Caco-2 (cell line): ENCODE measurements around the gene CENPP. TPM values are rescaled to one million over a fixed set of nuclear protein-coding genes. Genes with fewer than 3 reads are reported as not detected.
"Not testable (repeated sequence)": the region's sequence is repeated elsewhere in the genome, so short reads cannot be mapped to it uniquely, and the experiment has no call there.

Source experiments
- BruUV-seq: library from RNA; stranded (reverse); fragments of 400-500 nt; replicated peaks from 2 replicates; lab custom pipeline; 2021; lab: Mats Ljungman, UMichigan
- CTCF ChIA-PET: fragments of 300-600 bp; sonication (Branson Sonifier 250); formaldehyde crosslinking; loops from one replicate; lab custom pipeline; 2022; ENCODE audit warnings: antibody characterized with exemption; lab: Charles Lee
- POLR2A ChIA-PET: fragments of 300-600 bp; sonication (Branson Sonifier 250); formaldehyde crosslinking; loops from one replicate; lab custom pipeline; 2022; ENCODE audit warnings: antibody characterized with exemption; lab: Charles Lee
- DNase-seq, 2 experiments: peaks; one replicate each; pipeline versions ENCODE4 v3.0.0 to v3.0.0-alpha.2; 2020 to 2022
- H3K27me3 ChIP-seq: replicated peaks from 2 replicates; pipeline ENCODE4 v1.6.0; 2011; ENCODE audit warnings: low read length; ENCODE audit not compliant: control insufficient read depth, insufficient read depth
- H3K36me3 ChIP-seq: 2 replicates; pipeline ENCODE4 v1.5.1; 2011; ENCODE audit warnings: low read length; ENCODE audit not compliant: control insufficient read depth, insufficient read depth
- H3K4me1 ChIP-seq: fragments of 250-450 bp; sonication (Bioruptor Pico); 2 replicates; pipeline ENCODE4 v1.5.1; 2020; ENCODE audit warnings: mild to moderate bottlenecking
- H3K4me3 ChIP-seq: 2 replicates; pipeline ENCODE4 v1.5.1; 2011; ENCODE audit warnings: low read depth, mild to moderate bottlenecking, control low read depth, low read length
- H3K9me3 ChIP-seq: fragments of 250-450 bp; sonication (Bioruptor Pico); 2 replicates; pipeline ENCODE4 v1.5.1; 2020; ENCODE audit warnings: mild to moderate bottlenecking, moderate library complexity
- H3K27ac Mint-ChIP-seq: one replicate; pipeline ENCODE4 v1.8.0; 2022; ENCODE audit warnings: mixed read lengths; ENCODE audit not compliant: unreplicated experiment
- H3K27me3 Mint-ChIP-seq: one replicate; pipeline ENCODE4 v1.8.0; 2022; ENCODE audit warnings: mixed read lengths; ENCODE audit not compliant: insufficient read depth, unreplicated experiment
- H3K36me3 Mint-ChIP-seq: one replicate; pipeline ENCODE4 v1.8.0; 2022; ENCODE audit warnings: mild to moderate bottlenecking, mixed read lengths; ENCODE audit not compliant: insufficient read depth, unreplicated experiment
- H3K4me1 Mint-ChIP-seq: one replicate; pipeline ENCODE4 v1.8.0; 2022; ENCODE audit warnings: low read depth, mixed read lengths; ENCODE audit not compliant: unreplicated experiment
- H3K4me3 Mint-ChIP-seq: one replicate; pipeline ENCODE4 v1.8.0; 2022; ENCODE audit warnings: mild to moderate bottlenecking, moderate library complexity, mixed read lengths; ENCODE audit not compliant: unreplicated experiment
- H3K9me3 Mint-ChIP-seq: one replicate; pipeline ENCODE4 v1.8.0; 2022; ENCODE audit warnings: mixed read lengths; ENCODE audit not compliant: unreplicated experiment
- intact Hi-C: fragments of 100-400 bp; cut with micrococcal nuclease; formaldehyde crosslinking; loops from one replicate; pipeline ENCODE4 v1.10.0; 2022; ENCODE audit not compliant: unreplicated experiment
- total RNA-seq: library from RNA; stranded (reverse); gene quantifications from 2 replicates; pipeline ENCODE4 v1.2.3, GENCODE V29; 2022
- TF ChIP-seq, protein P1 (sequence below), 2 experiments: fragments of 200-600 bp in 1 of 2; IDR thresholded peaks; 1 replicate in 1 of 2; 2 replicates in 1 of 2; pipeline versions ENCODE4 v1.5.1 to v1.8.0; 2011 to 2022; ENCODE audit warnings: antibody characterized with exemption in 1 of 2, control low read depth in 1 of 2, inconsistent platforms in 1 of 2, low read depth in 1 of 2, low read length in 1 of 2, mild to moderate bottlenecking in 1 of 2, moderate library complexity in 1 of 2; ENCODE audit not compliant: insufficient read depth in 1 of 2, severe bottlenecking in 1 of 2, unreplicated experiment in 1 of 2

Gene CENPP
- total RNA-seq, 1 experiment from 2014 or later, result 7.6 TPM

DNA sequence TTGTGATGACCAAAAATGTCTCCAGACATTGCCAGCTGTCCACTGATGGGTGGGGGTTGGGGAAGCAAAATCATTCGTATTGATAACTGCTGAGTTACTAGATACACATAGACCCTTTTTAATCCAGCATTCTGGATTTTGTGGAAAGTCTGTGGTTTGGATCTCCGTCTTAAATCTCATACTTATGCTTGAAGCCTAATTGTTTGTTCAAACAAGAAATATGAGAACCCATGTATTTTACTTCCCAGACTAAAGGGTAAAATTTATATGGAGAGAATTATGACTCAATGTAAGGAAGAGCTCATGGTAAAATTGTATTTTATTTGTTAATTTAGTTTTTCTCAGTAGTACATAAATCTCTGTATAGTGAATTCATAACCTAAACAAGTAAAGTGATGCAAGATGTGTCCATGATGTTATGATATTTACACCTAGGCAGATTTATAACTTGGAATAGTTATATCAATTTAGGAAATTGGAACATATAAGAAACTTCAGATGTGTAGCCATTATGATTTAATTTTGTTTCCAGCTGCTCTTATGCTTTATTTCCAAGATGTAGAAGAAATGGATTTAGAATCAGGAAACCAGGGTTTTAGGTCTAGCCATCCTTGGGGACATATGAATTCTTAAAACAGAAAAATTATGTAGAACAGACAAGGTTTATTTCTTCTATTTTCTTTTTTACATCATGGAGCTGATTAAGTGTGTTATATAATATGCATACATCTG lies 83.2 kb downstream of the CENPP start:
- no peaks in the 10 kb centered on the region for H3K9me3 Mint-ChIP-seq
- H3K9me3 ChIP-seq, result no peaks in the 10 kb centered on the region
- H3K4me3 ChIP-seq, result no peak overlapping the region
- no peaks in the 10 kb centered on the region for H3K27me3 ChIP-seq
- intact Hi-C loops, result no loop called here
- no peak for DNase-seq
- no peaks in the 10 kb centered on the region for H3K4me1 ChIP-seq
- ChIA-PET CTCF (no interaction called here), POLR2A (no interaction called here)
- no peaks in the 10 kb centered on the region for H3K36me3 ChIP-seq
- no TSS peak for BruUV-seq
- peaks cover 5% of the 10 kb centered on the region for H3K36me3 Mint-ChIP-seq
- H3K4me1 Mint-ChIP-seq, result peaks cover 6% of the 10 kb centered on the region
- TF ChIP-seq, protein P1, sequence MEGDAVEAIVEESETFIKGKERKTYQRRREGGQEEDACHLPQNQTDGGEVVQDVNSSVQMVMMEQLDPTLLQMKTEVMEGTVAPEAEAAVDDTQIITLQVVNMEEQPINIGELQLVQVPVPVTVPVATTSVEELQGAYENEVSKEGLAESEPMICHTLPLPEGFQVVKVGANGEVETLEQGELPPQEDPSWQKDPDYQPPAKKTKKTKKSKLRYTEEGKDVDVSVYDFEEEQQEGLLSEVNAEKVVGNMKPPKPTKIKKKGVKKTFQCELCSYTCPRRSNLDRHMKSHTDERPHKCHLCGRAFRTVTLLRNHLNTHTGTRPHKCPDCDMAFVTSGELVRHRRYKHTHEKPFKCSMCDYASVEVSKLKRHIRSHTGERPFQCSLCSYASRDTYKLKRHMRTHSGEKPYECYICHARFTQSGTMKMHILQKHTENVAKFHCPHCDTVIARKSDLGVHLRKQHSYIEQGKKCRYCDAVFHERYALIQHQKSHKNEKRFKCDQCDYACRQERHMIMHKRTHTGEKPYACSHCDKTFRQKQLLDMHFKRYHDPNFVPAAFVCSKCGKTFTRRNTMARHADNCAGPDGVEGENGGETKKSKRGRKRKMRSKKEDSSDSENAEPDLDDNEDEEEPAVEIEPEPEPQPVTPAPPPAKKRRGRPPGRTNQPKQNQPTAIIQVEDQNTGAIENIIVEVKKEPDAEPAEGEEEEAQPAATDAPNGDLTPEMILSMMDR (IDR thresholded peaks at IDR 0.05; ENCODE audit: insufficient read depth in 1 of 2, low read depth in 1 of 2, low read length in 1 of 2, severe bottlenecking in 1 of 2, unreplicated experiment in 1 of 2), result no peak
- H3K4me3 Mint-ChIP-seq, result no peak overlapping the region
- no peak overlapping the region for H3K27ac Mint-ChIP-seq
- no peaks in the 10 kb centered on the region for H3K27me3 Mint-ChIP-seq

DNA sequence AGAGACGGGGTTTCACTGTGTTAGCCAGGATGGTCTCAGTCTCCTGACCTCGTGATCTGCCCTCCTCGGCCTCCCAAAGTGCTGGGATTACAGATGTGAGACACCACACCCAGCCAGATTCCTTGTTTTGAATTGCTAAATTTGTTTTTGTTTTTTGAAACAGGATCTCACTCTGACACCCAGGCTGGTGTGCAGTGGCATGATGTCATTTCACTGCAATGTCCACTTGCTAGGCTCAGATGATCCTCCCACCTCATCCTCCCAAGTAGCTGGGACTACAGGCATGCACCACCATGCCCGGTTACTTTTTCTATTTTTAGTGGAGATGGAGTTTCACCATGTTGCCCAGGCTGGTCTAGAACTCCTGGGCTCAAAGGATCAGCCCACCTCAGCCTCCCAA lies 85.4 kb downstream of the CENPP start:
- H3K4me1 ChIP-seq, intact Hi-C loops, H3K9me3 Mint-ChIP-seq, H3K27me3 ChIP-seq, BruUV-seq, CTCF ChIA-PET, H3K27ac Mint-ChIP-seq, H3K4me3 ChIP-seq, H3K36me3 Mint-ChIP-seq, DNase-seq, H3K4me1 Mint-ChIP-seq, H3K4me3 Mint-ChIP-seq, H3K9me3 ChIP-seq, H3K36me3 ChIP-seq, H3K27me3 Mint-ChIP-seq, POLR2A ChIA-PET: not testable (repeated sequence)

DNA sequence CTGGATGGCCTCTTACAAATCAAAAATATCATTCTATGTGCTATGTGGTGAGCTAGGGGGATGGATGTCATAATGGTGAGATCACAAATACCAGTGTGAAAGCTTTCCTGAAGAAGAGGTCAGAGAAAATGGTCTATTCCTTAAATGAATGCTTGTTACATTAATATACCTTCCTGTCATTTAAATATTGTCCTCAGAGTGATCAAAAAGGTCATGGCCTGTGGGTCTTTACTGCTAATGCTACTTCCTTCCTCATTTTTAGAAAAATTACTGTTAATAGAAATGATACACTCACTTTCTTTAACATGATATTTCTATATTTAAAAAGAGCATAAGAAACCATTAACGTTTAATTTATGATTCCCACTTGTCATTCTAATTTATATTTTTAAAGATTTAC lies 88.8 kb downstream of the CENPP start:
- H3K9me3 Mint-ChIP-seq, result no peaks in the 10 kb centered on the region
- no peaks in the 10 kb centered on the region for H3K9me3 ChIP-seq

More for the DNA sequence above, 88.8 kb downstream of the CENPP start:
- no peaks in the 10 kb centered on the region for H3K27me3 ChIP-seq
- no peak overlapping the region for H3K4me3 Mint-ChIP-seq
- H3K27ac Mint-ChIP-seq, result no peak overlapping the region
- H3K4me1 ChIP-seq, result no peaks in the 10 kb centered on the region
- H3K36me3 Mint-ChIP-seq, result no peaks in the 10 kb centered on the region
- H3K4me3 ChIP-seq, result no peak overlapping the region
- CTCF ChIA-PET, result no interaction called here
- POLR2A ChIA-PET, result no interaction called here
- H3K4me1 Mint-ChIP-seq, result no peaks in the 10 kb centered on the region
- intact Hi-C loops, result no loop called here
- TF ChIP-seq, protein P1 (IDR thresholded peaks at IDR 0.05; ENCODE audit: insufficient read depth in 1 of 2, low read depth in 1 of 2, low read length in 1 of 2, severe bottlenecking in 1 of 2, unreplicated experiment in 1 of 2), result no peak
- no peak for DNase-seq
- H3K27me3 Mint-ChIP-seq, result no peaks in the 10 kb centered on the region
- no peaks in the 10 kb centered on the region for H3K36me3 ChIP-seq
- no TSS peak for BruUV-seq
